Measurements from ENCODE around the gene ESM1.

DNA sequence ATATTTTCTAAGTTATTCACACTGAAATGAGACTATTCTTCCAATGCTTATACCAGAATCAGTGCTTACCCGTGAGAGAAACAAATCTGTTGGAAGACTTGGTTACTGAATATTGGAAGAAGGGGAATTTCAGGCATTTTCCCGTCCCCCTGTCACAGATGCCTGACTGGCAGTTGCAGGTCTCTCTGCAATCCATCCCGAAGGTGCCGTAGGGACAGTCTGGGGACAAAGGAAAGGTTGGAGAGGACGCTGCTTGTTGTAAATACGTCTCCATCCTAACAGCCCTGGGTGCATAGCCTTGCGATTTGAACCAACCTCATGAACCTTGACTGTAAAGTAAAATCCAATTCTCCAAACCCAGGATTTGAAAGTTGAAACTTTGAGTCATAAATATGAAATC, 3.5 kb downstream of the ESM1 start:
- TF ChIP-seq CTCF (IDR thresholded peaks at IDR 0.05): no peak
- TF ChIP-seq POLR2A (IDR thresholded peaks at IDR 0.05): no peak
